ENCODE measurements around the gene BMP7.

GRCh38 chr20:57136734-57137133, 129.7 kb downstream of the BMP7 start:
- no peak for TF ChIP-seq EZH2phosphoT487 (IDR thresholded peaks at IDR 0.05; ENCODE audit: borderline replicate concordance, low read depth, low read length)
- TF ChIP-seq, protein P1, sequence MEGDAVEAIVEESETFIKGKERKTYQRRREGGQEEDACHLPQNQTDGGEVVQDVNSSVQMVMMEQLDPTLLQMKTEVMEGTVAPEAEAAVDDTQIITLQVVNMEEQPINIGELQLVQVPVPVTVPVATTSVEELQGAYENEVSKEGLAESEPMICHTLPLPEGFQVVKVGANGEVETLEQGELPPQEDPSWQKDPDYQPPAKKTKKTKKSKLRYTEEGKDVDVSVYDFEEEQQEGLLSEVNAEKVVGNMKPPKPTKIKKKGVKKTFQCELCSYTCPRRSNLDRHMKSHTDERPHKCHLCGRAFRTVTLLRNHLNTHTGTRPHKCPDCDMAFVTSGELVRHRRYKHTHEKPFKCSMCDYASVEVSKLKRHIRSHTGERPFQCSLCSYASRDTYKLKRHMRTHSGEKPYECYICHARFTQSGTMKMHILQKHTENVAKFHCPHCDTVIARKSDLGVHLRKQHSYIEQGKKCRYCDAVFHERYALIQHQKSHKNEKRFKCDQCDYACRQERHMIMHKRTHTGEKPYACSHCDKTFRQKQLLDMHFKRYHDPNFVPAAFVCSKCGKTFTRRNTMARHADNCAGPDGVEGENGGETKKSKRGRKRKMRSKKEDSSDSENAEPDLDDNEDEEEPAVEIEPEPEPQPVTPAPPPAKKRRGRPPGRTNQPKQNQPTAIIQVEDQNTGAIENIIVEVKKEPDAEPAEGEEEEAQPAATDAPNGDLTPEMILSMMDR (conservative IDR thresholded peaks at IDR 0.05; ENCODE audit: low read length): no peak

Data from OCI-LY7 (cell line).